Measurements from ENCODE around the gene PPIE. TPM values are rescaled to one million over a fixed set of nuclear protein-coding genes. Genes with fewer than 3 reads are reported as not detected.

Gene PPIE
- total RNA-seq, 1 donor from 2014 or later, result 41.7 TPM

GRCh38 chr1:39808784-39809517 lies 70.3 kb downstream of the PPIE start:
- no peak for DNase-seq

- no peak for DNase-seq
These were observed 74.2 kb downstream of the PPIE start for GRCh38 chr1:39812913-39813312.

Other genes with a start within 250 kb of the PPIE start
- gene BMP8A, start 247.2 kb upstream of the PPIE start, total RNA-seq, result 0.14 and 0.17 TPM in 2 replicates
- gene PABPC4, start 162.1 kb upstream of the PPIE start, total RNA-seq, result 152 and 323 TPM in 2 replicates
- under 0.01 and 0.14 TPM in 2 replicates for gene HEYL, start 99.2 kb upstream of the PPIE start, total RNA-seq
- gene NT5C1A, start 66.8 kb upstream of the PPIE start, total RNA-seq, result not detected in 2 replicates
- gene HPCAL4, start 47.4 kb upstream of the PPIE start, total RNA-seq, result under 0.01 TPM in 1 of 2 replicates, not detected in the other
- 2.9 and 7.0 TPM in 2 replicates for gene OXCT2, start 32.5 kb downstream of the PPIE start, total RNA-seq
- gene BMP8B, start 50.0 kb downstream of the PPIE start, total RNA-seq, result 0.17 and 0.47 TPM in 2 replicates
- 17.3 and 19.4 TPM in 2 replicates for gene TRIT1, start 144.6 kb downstream of the PPIE start, total RNA-seq
- 0.17 and 0.28 TPM in 2 replicates for gene MYCL, start 163.0 kb downstream of the PPIE start, total RNA-seq
- gene MFSD2A, start 216.3 kb downstream of the PPIE start, total RNA-seq, result 0.42 TPM in 1 of 2 replicates, not detected in the other